HEK293 (cell line): ENCODE results near the gene MAN2B2.

Experiments used
- CTCF ChIA-PET: fragments of 350-600 bp; formaldehyde crosslinking; extraction: SDS; loops from one replicate; lab custom pipeline; 2021; ENCODE audit warnings: antibody characterized with exemption; lab: Yijun Ruan, JAX
- POLR2A ChIA-PET: fragments of 300-600 bp; formaldehyde crosslinking; extraction: SDS; loops from one replicate; lab custom pipeline; 2020; ENCODE audit warnings: antibody characterized with exemption, inconsistent platforms; lab: Yijun Ruan, JAX
- H3K27ac ChIP-seq: fragments of 200-500 bp; sonication (Bioruptor generic); 2 replicates; pipeline ENCODE4 v1.5.1; 2014; ENCODE audit warnings: low read depth, low read length, control low read depth, inconsistent platforms; ENCODE audit errors: extremely low read depth
- H3K36me3 ChIP-seq, 2 experiments: fragments of 200-500 bp in 1 of 2; sonication (Bioruptor generic) in 1 of 2; 1 replicate in 1 of 2; 2 replicates in 1 of 2; pipeline ENCODE4 v1.5.1; 2014 to 2017; ENCODE audit warnings: inconsistent platforms in 2 of 2, low read length in 2 of 2; ENCODE audit not compliant: control insufficient read depth in 2 of 2, insufficient read depth in 1 of 2
- H3K4me1 ChIP-seq: fragments of 200-500 bp; sonication (Bioruptor generic); 2 replicates; pipeline ENCODE4 v1.5.1; 2014; ENCODE audit warnings: mild to moderate bottlenecking, low read length, inconsistent platforms; ENCODE audit not compliant: control insufficient read depth, insufficient read depth
- H3K4me3 ChIP-seq: 2 replicates; pipeline ENCODE4 v1.5.1; 2011; ENCODE audit warnings: low read depth, mild to moderate bottlenecking, control low read depth, low read length, moderate library complexity
- H3K9me3 ChIP-seq: fragments of 200-500 bp; sonication (Bioruptor generic); 2 replicates; pipeline ENCODE4 v1.5.1; 2014; ENCODE audit warnings: low read depth, low read length, inconsistent platforms; ENCODE audit not compliant: control insufficient read depth, insufficient read depth
- BCL6B ChIP-seq: fragments of 450-650 bp; formaldehyde crosslinking; IDR thresholded peaks from 2 replicates; pipeline ENCODE4 v1.5.1; 2017; ENCODE audit warnings: missing biosample characterization, missing genetic modification characterization
- CTCF ChIP-seq: fragments of 450-650 bp; formaldehyde crosslinking; IDR thresholded peaks from 2 replicates; pipeline ENCODE4 v1.5.1; 2016; ENCODE audit warnings: missing biosample characterization, missing genetic modification characterization
- EGR2 ChIP-seq: fragments of 450-650 bp; formaldehyde crosslinking; IDR thresholded peaks from 2 replicates; pipeline ENCODE4 v1.5.1; 2016; ENCODE audit warnings: low read depth, missing biosample characterization, missing genetic modification characterization
- FEZF1 ChIP-seq: fragments of 450-650 bp; formaldehyde crosslinking; IDR thresholded peaks from 2 replicates; pipeline ENCODE4 v1.5.1; 2016; ENCODE audit warnings: missing biosample characterization, missing genetic modification characterization
- KLF16 ChIP-seq: fragments of 450-650 bp; formaldehyde crosslinking; IDR thresholded peaks from 2 replicates; pipeline ENCODE4 v1.5.1; 2017; ENCODE audit warnings: missing biosample characterization, missing genetic modification characterization
- KLF7 ChIP-seq: fragments of 450-650 bp; formaldehyde crosslinking; IDR thresholded peaks from 2 replicates; pipeline ENCODE4 v1.5.1; 2016; ENCODE audit warnings: missing biosample characterization, missing genetic modification characterization, borderline replicate concordance
- PATZ1 ChIP-seq: fragments of 450-650 bp; formaldehyde crosslinking; IDR thresholded peaks from 2 replicates; pipeline ENCODE4 v1.5.1; 2016; ENCODE audit warnings: missing biosample characterization, missing genetic modification characterization
- YY2 ChIP-seq: fragments of 450-650 bp; formaldehyde crosslinking; IDR thresholded peaks from 2 replicates; pipeline ENCODE4 v1.5.1; 2016; ENCODE audit warnings: missing biosample characterization, missing genetic modification characterization
- ZNF114 ChIP-seq: fragments of 450-650 bp; formaldehyde crosslinking; IDR thresholded peaks from 2 replicates; pipeline ENCODE4 v1.5.0; 2017; ENCODE audit warnings: missing biosample characterization, missing genetic modification characterization
- ZNF148 ChIP-seq: fragments of 450-650 bp; formaldehyde crosslinking; IDR thresholded peaks from 2 replicates; pipeline ENCODE4 v1.5.0; 2017; ENCODE audit warnings: missing biosample characterization, missing genetic modification characterization, borderline replicate concordance
- ZNF26 ChIP-seq: fragments of 450-650 bp; formaldehyde crosslinking; IDR thresholded peaks from 2 replicates; pipeline ENCODE4 v1.5.1; 2016; ENCODE audit warnings: missing biosample characterization, missing genetic modification characterization
- ZNF37A ChIP-seq: fragments of 450-650 bp; IDR thresholded peaks from 2 replicates; pipeline ENCODE4 v1.5.1; 2018; ENCODE audit warnings: missing biosample characterization, missing genetic modification characterization
- ZNF530 ChIP-seq: fragments of 450-650 bp; formaldehyde crosslinking; IDR thresholded peaks from 2 replicates; pipeline ENCODE4 v1.5.1; 2016; ENCODE audit warnings: low read depth, missing biosample characterization, missing genetic modification characterization
- ZNF629 ChIP-seq: fragments of 450-650 bp; formaldehyde crosslinking; IDR thresholded peaks from 2 replicates; pipeline ENCODE4 v1.5.1; 2017; ENCODE audit warnings: missing biosample characterization, missing genetic modification characterization
- ZNF701 ChIP-seq: fragments of 450-650 bp; formaldehyde crosslinking; IDR thresholded peaks from 2 replicates; pipeline ENCODE4 v1.5.1; 2016; ENCODE audit warnings: missing biosample characterization, missing genetic modification characterization
- ZNF777 ChIP-seq: fragments of 450-650 bp; formaldehyde crosslinking; IDR thresholded peaks from 2 replicates; pipeline ENCODE4 v1.5.1; 2017; ENCODE audit warnings: missing biosample characterization, missing genetic modification characterization, borderline replicate concordance
- ZNF830 ChIP-seq: fragments of 450-650 bp; IDR thresholded peaks from 2 replicates; pipeline ENCODE4 v1.5.0; 2018; ENCODE audit warnings: missing biosample characterization, missing genetic modification characterization, low read depth, mild to moderate bottlenecking, moderate library complexity
- ZSCAN5A ChIP-seq: fragments of 450-650 bp; formaldehyde crosslinking; IDR thresholded peaks from 2 replicates; pipeline ENCODE4 v1.5.1; 2016; ENCODE audit warnings: missing biosample characterization, missing genetic modification characterization

MAN2B2 gene

GRCh38 chr4:6658209-6658595 lies 83.2 kb downstream of the MAN2B2 start:
- ChIA-PET CTCF (interaction anchor here (0.7 kb wide), 1 partner anchor 55 kb away, joined by 3 read pairs; no protein-coding TSS in a partner anchor), POLR2A (interaction anchor here (1.4 kb wide), 1 partner anchor 15 kb away, joined by 4 read pairs; a partner anchor contains a TSS)
- H3K4me1 ChIP-seq: no peaks in the 10 kb centered on the region
- TF ChIP-seq KLF7 (tag by site-specific recombination): no peak
- H3K27ac ChIP-seq: no peak overlapping the region
- H3K9me3 ChIP-seq: no peaks in the 10 kb centered on the region
- H3K36me3 ChIP-seq: no peaks in the 10 kb centered on the region
- no peak overlapping the region for H3K4me3 ChIP-seq

GRCh38 chr4:6658597-6659075 lies 83.6 kb downstream of the MAN2B2 start:
- POLR2A ChIA-PET: interaction anchor here (0.6 to 1.4 kb wide), 2 partner anchors 15 to 125 kb away, joined by 4 read pairs; a partner anchor contains a TSS
- no peaks in the 10 kb centered on the region for H3K4me1 ChIP-seq
- no peak overlapping the region for H3K27ac ChIP-seq
- no peaks in the 10 kb centered on the region for H3K9me3 ChIP-seq
- CTCF ChIA-PET: interaction anchor here (0.7 kb wide), 1 partner anchor 54 kb away, joined by 3 read pairs; no protein-coding TSS in a partner anchor
- no peak overlapping the region for H3K4me3 ChIP-seq
- TF ChIP-seq ZNF701 (tag by site-specific recombination) (no peak), ZNF777 (no peak), ZNF530 (no peak), ZNF629 (tag by site-specific recombination) (no peak), ZSCAN5A (tag by site-specific recombination) (no peak), ZNF26 (tag by site-specific recombination) (no peak), CTCF (tag by site-specific recombination) (no peak), YY2 (tag by site-specific recombination) (no peak), ZNF830 (tag by site-specific recombination) (no peak), KLF16 (no peak), ZNF37A (tag by site-specific recombination) (no peak), FEZF1 (tag by site-specific recombination) (no peak), ZNF148 (tag by site-specific recombination) (no peak), ZNF114 (no peak), EGR2 (tag by site-specific recombination) (no peak), BCL6B (no peak), PATZ1 (no peak)
- H3K36me3 ChIP-seq: no peaks in the 10 kb centered on the region
